ENCODE data around the gene DNAJC7. TPM values are rescaled to one million over a fixed set of nuclear protein-coding genes. Genes with fewer than 3 reads are reported as not detected.

Gene DNAJC7
- polyA plus RNA-seq, 12 donors: 57.5 to 126 (median 94.3) TPM; not detected in 1

GRCh38 chr17:41977991-41978390 is 39.2 kb downstream of the DNAJC7 start:
- no peak for DNase-seq

GRCh38 chr17:41976142-41976768 is 41.0 kb downstream of the DNAJC7 start:
- DNase-seq: no peak

DNA sequence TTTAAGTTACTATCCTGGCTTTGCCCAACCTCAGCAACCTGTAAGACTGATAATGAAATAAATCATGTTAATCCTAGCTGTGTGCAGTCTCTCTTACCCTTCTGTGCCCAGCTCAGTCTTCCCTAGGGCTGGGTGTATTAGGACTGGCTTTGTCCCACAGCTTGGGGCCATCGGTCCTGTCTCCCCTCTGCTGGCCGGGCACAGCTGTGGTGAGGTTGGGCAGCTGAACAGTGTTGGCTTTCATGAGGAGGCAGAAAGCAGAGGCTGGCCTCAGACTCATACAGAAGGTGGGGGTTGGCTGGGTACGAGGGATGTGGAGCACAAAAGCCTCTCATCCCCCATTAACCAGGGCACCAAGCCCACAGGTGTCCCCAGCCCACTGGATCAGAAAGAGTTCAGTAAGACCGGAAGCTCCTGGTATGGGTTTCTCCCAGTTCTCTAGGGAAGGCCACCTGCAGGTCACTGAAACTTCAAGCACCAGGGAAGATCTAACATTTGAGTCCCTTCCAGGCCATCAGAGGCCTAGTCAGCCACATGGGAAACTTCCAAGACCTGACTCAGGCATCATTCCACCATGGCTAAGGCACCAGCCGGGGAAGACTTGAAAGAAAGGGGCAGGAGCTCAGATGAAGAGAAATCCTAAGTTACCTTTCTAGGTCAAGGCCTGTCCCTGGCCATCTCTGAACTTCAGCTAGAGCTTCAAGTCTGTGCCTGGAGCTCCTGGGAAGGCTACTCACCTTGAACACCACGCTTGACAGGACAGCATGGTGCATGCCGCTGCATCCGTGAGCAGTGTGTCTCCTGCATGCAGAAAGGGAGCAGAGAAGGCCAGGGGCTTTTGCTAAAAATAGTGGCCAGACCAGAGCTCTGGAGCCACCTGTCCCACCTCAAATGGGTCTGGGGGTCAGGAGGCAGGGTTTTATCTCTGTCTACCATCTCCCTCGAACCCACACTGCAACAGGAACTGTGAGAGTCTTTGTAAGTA is 41.8 kb downstream of the DNAJC7 start:
- no peak for DNase-seq

DNA sequence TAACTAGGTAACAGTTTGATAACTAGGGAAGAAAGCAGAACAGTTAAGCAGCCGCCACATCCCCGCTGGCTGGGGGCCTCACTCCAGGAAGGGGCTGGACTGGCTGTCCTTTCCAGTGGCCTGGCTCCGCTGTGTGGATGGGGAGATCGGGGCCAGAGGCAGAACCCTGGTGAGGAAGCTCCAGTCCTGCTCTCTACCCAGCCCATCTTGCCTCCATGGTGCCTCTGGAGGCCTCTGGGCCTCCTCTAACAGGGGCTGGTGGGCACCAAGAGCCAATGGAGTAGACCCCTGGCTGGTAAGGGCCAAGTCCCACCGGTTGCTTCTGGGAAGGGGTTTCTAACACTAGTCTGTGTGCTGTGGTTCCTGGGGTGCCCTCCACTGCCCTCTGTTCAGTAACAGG is 42.6 kb downstream of the DNAJC7 start:
- no peak for DNase-seq

DNA sequence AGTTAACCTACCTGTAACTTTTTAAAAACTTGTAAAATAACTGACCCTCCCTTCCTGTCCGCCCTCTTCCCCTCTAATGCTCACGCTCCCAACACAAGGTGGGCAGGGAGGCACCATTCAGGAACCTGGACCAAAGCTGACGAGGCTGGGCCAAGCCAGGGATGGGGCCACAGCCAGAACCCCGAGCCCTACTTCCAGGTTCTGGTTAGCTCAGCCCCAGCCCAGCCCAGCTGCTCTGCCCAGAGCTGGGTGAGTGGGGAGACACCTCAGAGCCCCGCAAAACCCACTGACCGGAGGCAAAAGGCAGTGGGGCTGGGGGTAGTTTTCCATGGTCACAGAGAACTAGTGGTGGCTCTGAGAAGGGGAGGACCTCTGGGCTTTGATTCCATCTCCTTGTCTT is 43.2 kb downstream of the DNAJC7 start:
- DNase-seq: no peak

DNA sequence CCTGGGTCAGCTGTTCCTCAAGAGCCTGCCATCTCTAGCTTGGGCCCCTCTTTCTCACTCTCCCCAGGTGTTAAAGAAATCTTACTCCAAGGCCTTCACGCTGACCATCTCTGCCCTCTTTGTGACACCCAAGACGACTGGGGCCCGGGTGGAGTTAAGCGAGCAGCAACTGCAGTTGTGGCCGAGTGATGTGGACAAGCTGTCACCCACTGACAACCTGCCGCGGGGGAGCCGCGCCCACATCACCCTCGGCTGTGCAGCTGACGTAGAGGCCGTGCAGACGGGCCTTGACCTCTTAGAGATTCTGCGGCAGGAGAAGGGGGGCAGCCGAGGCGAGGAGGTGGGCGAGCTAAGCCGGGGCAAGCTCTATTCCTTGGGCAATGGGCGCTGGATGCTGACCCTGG is 43.8 kb downstream of the DNAJC7 start:
- no peak for DNase-seq

GRCh38 chr17:41972571-41973407 is 44.5 kb downstream of the DNAJC7 start:
- no peak for DNase-seq

DNA sequence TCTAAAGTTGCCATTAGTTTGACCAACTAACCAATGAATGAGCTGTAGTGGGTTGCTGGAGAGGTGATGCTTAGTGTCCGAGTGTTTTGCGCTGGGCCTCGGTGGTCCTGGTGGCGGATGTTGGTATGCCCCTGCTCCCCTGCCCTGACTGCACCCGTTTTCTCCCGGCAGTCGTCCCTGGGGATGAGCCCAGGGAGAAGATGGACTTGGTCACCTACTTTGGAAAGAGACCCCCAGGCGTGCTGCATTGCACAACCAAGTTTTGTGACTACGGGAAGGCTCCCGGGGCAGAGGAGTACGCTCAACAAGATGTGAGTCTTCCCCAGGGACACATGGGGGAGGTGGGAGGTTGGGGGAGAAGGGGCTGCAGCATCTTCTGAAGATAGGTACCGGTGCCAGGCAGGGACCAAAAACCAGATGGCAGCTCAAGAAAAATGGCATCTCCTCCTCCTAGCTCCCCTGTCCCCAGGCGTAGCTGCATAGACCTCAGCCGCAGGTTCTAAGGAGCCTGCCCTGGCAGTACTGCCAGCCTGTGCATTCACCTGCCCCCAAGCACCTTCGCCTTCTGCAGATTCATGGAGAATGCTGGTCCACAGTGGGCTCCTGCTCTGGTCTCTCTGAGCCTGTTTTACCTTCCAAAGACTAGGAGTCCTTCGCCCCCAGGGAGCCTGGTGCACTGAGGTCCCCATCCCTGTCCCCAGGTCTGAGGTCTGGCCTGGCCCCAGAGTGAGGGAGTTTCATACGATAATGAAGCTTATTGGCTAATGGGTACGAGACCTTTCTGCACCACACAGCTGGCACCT is 45.3 kb downstream of the DNAJC7 start:
- no peak for DNase-seq

DNA sequence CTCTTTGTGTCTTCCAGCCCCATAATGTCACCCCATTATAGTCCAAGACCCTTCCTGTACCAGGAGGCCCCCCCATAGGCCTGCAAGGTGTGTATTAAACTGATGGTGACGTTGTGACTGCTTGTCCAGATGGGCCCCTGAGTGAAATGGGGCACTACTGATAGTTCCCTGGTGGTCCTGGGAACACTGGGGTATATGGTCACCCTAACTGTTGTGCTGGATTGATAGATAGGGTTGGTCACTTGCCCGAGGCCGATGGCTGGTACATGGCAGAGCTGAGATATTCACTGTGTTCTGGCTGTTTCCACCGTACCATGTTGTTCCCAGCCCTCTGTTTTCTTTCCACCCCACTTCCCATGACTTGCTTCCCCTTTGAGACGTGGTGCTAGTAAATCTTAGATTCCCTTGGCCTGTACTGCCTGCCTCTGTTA is 46.3 kb downstream of the DNAJC7 start:
- DNase-seq: no peak

DNA sequence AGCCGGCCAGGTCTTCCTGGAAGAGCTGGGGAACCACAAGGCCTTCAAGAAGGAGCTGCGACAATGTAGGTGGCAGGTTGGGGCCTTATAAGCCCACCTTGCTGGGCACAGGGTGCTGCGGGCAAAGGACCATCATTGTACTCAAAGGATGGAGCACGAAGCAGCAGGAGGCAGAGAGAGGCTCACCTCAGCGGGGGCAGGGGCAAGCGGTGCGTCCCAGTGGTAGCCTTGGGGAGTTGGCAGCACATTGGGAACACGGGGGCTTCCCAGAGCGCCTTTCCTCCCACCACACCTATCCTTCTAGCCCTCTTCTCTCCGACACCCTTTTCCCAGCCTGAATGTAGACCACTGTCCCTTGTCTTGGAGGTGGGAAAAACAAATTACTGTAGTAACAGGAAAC is 48.6 kb downstream of the DNAJC7 start:
- no peak for DNase-seq

GRCh38 chr17:41967921-41968578 is 49.2 kb downstream of the DNAJC7 start:
- DNase-seq: no peak

DNA sequence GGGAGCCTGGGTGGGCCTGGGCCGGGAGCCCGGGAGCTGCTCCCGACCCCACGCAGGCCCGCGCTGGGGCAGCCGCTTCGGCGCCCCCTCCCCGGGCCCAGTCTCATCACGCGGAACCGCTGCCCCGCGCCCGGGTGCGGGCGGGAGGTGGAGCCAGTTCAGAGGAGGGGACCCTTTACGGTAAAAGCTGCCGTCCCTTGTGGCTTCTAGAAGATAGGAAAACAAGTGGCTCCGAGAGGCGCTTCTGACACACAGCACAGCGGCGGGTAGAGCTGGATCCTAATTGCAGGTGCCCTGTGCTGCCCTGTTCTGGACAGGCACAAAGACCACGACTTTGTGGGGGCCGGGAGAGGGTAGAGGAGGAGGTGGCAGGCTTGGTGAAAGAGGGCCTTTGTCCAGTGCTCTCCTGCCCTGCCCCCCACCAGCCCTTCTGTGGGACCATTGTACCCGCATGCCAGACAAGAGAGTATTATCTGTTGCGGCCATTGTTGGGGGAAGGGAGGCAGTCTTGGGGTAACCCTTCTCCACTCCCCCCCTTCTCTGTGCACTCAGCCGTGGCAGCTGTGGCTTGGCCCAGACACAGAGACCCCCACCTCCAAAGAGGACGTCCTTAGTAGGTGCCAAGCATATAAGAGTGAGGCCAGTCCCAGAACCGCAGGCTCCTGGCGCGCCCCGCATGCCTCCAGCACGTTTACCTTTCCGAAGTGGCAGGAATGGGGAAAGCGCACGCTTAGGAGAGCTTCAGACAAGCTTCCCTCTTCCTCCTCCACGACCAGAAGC is 49.9 kb downstream of the DNAJC7 start:
- no peak for DNase-seq

- peak; percentile 92 for DNase-seq
Measured at GRCh38 chr17:41966463-41967140, 50.6 kb downstream of the DNAJC7 start, which contains the start of gene CNP. TSS of gene CNP (plus strand) at chr17:41966795. CDS start at chr17:41966885, 90 bp downstream.

DNA sequence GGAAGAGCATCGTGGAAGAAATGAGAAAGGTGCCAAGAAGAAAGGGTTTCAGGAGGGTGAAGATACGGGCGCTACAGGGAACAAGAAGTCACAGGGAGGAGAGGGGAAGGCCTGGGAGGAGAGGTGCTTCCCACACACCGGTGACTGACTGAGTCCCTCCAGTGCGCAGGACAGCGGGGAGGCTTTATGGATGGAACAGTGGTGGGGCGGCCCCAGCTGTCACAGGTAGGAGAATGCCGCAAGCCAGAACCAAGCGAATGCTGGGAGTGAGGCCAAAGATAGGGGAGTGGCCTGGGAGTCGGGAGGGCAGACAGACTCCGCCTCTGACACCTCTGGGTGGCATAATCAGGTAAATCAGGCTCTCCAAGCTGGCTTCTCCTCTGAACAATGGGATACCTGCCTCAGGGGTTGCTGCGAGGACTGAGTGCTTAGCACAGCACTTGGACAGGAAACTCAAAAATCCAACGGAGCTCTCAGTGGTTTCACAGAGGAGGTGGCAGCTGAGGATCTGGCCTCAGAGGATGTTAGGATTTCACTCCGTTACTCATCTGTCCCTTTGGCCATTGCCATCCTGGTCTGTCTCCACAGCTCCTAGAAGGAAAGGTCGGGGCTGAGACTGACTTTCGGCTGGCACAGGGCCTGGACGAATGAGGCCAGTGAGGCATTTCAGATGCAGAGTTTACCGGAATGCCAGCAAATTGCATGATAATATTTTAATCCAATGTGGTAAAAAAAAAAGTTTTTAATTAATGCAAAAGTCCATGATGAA is 51.4 kb downstream of the DNAJC7 start:
- peak; percentile 26 for DNase-seq

GRCh38 chr17:41962768-41963434 is 54.3 kb downstream of the DNAJC7 start:
- DNase-seq: peak; percentile 84

- DNase-seq: no peak
Measured at GRCh38 chr17:41962111-41962510, 55.1 kb downstream of the DNAJC7 start.

- DNase-seq: peak; percentile 32
Measured at GRCh38 chr17:41959336-41960095, 57.7 kb downstream of the DNAJC7 start.
